HepG2 (cell line): ENCODE results near the gene TOR4A. TPM values are rescaled to one million over a fixed set of nuclear protein-coding genes. Genes with fewer than 3 reads are reported as not detected.
A peak's percentile ranks its signal among the peaks of the same experiment; 100 is the strongest.

Experiments used
- ATF7 ChIP-seq, 2 experiments: fragments of 450-650 bp in 1 of 2; sonication (generic) in 1 of 2; formaldehyde crosslinking in 1 of 2; IDR thresholded peaks; 2 replicates each; pipeline versions ENCODE4 v1.4.0 to v1.6.1; 2016 to 2020; ENCODE audit warnings: antibody characterized with exemption in 1 of 2, mild to moderate bottlenecking in 1 of 2, missing genetic modification reagents in 1 of 2
- ATF7-NPFF ChIP-seq: sonication (generic); formaldehyde crosslinking; IDR thresholded peaks from 2 replicates; pipeline ENCODE4 v1.8.1; 2023; ENCODE audit warnings: mild to moderate bottlenecking, low read depth, missing genetic modification reagents, moderate library complexity
- CBX2 ChIP-seq, 2 experiments: fragments of 200-600 bp in 1 of 2; sonication (generic); formaldehyde crosslinking in 1 of 2; IDR thresholded peaks; 2 replicates each; pipeline versions ENCODE4 v1.7.0 to v1.8.1; 2018 to 2022; ENCODE audit warnings: low read depth in 2 of 2, low read length in 1 of 2, mild to moderate bottlenecking in 1 of 2, missing genetic modification reagents in 1 of 2
- HOXA9 ChIP-seq: sonication (generic); formaldehyde crosslinking; IDR thresholded peaks from 2 replicates; pipeline ENCODE4 v1.8.1; 2022; ENCODE audit warnings: missing genetic modification reagents, mild to moderate bottlenecking, moderate library complexity, borderline replicate concordance
- KDM5B ChIP-seq: sonication (generic); formaldehyde crosslinking; IDR thresholded peaks from 2 replicates; pipeline ENCODE4 v1.4.0; 2020; ENCODE audit warnings: missing genetic modification reagents, mild to moderate bottlenecking, borderline replicate concordance
- KLF11 ChIP-seq: IDR thresholded peaks from 2 replicates; pipeline ENCODE4 v1.6.1; 2016; ENCODE audit warnings: missing compliant biosample characterization
- MED1 ChIP-seq: sonication (generic); formaldehyde crosslinking; IDR thresholded peaks from 2 replicates; pipeline ENCODE4 v1.4.0; 2020; ENCODE audit warnings: missing genetic modification reagents
- NFE2 ChIP-seq: sonication (generic); formaldehyde crosslinking; IDR thresholded peaks from 2 replicates; pipeline ENCODE4 v1.4.0; 2020; ENCODE audit warnings: missing genetic modification reagents
- POLR2AphosphoS5 ChIP-seq: IDR thresholded peaks from 2 replicates; pipeline ENCODE4 v1.6.1; 2012; ENCODE audit warnings: low read depth, low read length
- RARG ChIP-seq: sonication (generic); formaldehyde crosslinking; IDR thresholded peaks from 2 replicates; pipeline ENCODE4 v1.4.0; 2020; ENCODE audit warnings: low read depth, mild to moderate bottlenecking, missing genetic modification reagents
- RFX5 ChIP-seq: IDR thresholded peaks from 2 replicates; pipeline ENCODE4 v1.6.1; 2011; ENCODE audit warnings: low read depth, low read length, improper control_type of control experiment
- SATB2 ChIP-seq: sonication (generic); formaldehyde crosslinking; IDR thresholded peaks from 2 replicates; pipeline ENCODE4 v1.5.0; 2020; ENCODE audit warnings: missing genetic modification reagents
- SMAD9 ChIP-seq: sonication (generic); formaldehyde crosslinking; IDR thresholded peaks from 2 replicates; pipeline ENCODE4 v1.5.1; 2020; ENCODE audit warnings: mild to moderate bottlenecking, missing genetic modification reagents
- SUZ12 ChIP-seq: fragments of 150-350 bp; IDR thresholded peaks from 2 replicates; pipeline ENCODE4 v1.6.1; 2014; ENCODE audit warnings: low read depth, low read length
- THYN1 ChIP-seq: sonication (generic); formaldehyde crosslinking; IDR thresholded peaks from 2 replicates; pipeline ENCODE4 v1.8.1; 2023; ENCODE audit warnings: low read depth, mild to moderate bottlenecking, moderate library complexity, missing genetic modification reagents, borderline replicate concordance
- ZNF230 ChIP-seq: sonication (generic); formaldehyde crosslinking; IDR thresholded peaks from 2 replicates; pipeline ENCODE4 v1.4.0; 2020; ENCODE audit warnings: mild to moderate bottlenecking, missing genetic modification reagents
- ZNF274 ChIP-seq: sonication (generic); formaldehyde crosslinking; IDR thresholded peaks from 2 replicates; pipeline ENCODE4 v1.5.1; 2020; ENCODE audit warnings: mild to moderate bottlenecking, missing genetic modification reagents
- ZNF431 ChIP-seq: sonication (generic); formaldehyde crosslinking; IDR thresholded peaks from 2 replicates; pipeline ENCODE4 v1.9.0; 2022; ENCODE audit warnings: missing genetic modification reagents, low read depth, mild to moderate bottlenecking, borderline replicate concordance
- ZNF446 ChIP-seq: sonication (generic); formaldehyde crosslinking; IDR thresholded peaks from 2 replicates; pipeline ENCODE4 v1.5.0; 2020; ENCODE audit warnings: mild to moderate bottlenecking, missing genetic modification reagents
- ZNF713 ChIP-seq: sonication (generic); formaldehyde crosslinking; IDR thresholded peaks from 2 replicates; pipeline ENCODE4 v1.4.0; 2020; ENCODE audit warnings: mild to moderate bottlenecking, missing genetic modification reagents
- ZNF850 ChIP-seq: sonication (generic); formaldehyde crosslinking; conservative IDR thresholded peaks from 2 replicates; pipeline ENCODE4 v1.9.0; 2021; ENCODE audit warnings: mild to moderate bottlenecking, missing genetic modification reagents
- polyA plus RNA-seq, 8 experiments: library from polyadenylated mRNA; depleted of rRNA in 3 of 8; stranded (reverse) in 7 of 8; unstranded in 1 of 8; fragments of >200 nt; fragmentation: Illumina TruSeq in 4 of 8; extraction: Trizol in 4 of 8; gene quantifications; 2 replicates each; pipeline versions ENCODE4 v1.2.1 to v1.2.3, GENCODE V29; 2011 to 2016; ENCODE audit warnings: low read depth in 4 of 8, missing spikeins in 1 of 8, mixed read lengths in 1 of 8; ENCODE audit not compliant: insufficient read depth in 1 of 8
- total RNA-seq, 5 experiments: library from RNA; depleted of rRNA; stranded (reverse); fragments of >200 nt; fragmentation: Illumina TruSeq; extraction: Trizol; gene quantifications; 2 replicates each; pipeline ENCODE4 v1.2.3, GENCODE V29; 2016; ENCODE audit warnings: low read depth in 1 of 5
- TF ChIP-seq, protein P1 (sequence below): sonication (generic); formaldehyde crosslinking; IDR thresholded peaks from 2 replicates; pipeline ENCODE4 v1.5.0; 2020; ENCODE audit warnings: mild to moderate bottlenecking, low read depth, missing genetic modification reagents, borderline replicate concordance
- TF ChIP-seq, protein P2 (sequence below): sonication (generic); formaldehyde crosslinking; IDR thresholded peaks from 2 replicates; pipeline ENCODE4 v1.4.0; 2020; ENCODE audit warnings: missing genetic modification reagents
- TF ChIP-seq, protein P3 (sequence below): sonication (generic); formaldehyde crosslinking; IDR thresholded peaks from 2 replicates; pipeline ENCODE4 v1.4.0; 2020; ENCODE audit warnings: missing genetic modification reagents
- TF ChIP-seq, protein P4 (sequence below): sonication (generic); formaldehyde crosslinking; IDR thresholded peaks from 2 replicates; pipeline ENCODE4 v1.5.0; 2020; ENCODE audit warnings: missing genetic modification reagents, mild to moderate bottlenecking, borderline replicate concordance

Gene TOR4A
- total and polyA plus RNA-seq, 2 of the 13 experiments (the other 11 are each of a cell fraction or from before 2014, with no cell fraction given): 11.1 to 14.2 TPM

DNA sequence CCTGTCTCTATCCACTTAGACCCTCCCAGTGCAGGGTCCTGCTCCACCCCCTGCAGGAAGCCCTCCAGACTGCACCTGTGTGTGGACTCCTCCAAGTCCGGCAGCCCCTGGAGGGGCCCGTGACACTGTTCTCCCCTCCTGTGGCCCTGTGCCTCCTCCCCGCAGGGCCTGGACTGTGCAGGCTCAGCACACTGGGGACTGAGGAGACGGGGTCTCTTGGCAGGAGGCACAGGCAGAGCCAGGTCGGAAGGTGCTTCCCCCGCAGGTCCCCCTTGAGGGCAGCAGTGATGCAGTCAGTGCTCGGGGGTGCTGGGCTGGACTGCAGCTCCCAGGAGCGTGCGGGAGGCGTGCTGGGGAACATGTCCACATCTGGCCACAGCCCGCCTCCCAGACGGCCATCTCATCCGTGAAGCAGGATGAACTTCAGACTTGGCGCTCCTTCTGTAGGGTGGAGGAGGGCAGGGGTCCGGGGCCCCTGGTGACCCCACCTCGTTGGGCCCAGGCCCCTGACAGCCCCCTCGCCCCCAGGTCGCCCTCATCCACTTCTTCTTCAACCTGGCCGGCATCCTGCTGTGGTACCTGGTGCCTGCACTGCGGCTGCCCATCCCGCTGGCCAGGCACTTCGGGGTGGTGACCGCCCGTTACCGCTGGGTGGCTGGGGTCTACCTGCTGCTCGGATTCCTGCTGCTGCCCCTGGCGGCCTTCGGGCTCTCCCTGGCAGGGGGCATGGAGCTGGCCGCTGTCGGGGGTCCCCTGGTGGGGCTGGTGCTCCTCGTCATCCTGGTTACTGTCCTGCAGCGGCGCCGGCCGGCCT is 41.9 kb upstream of the TOR4A start (continued):
- TF ChIP-seq, protein P1, sequence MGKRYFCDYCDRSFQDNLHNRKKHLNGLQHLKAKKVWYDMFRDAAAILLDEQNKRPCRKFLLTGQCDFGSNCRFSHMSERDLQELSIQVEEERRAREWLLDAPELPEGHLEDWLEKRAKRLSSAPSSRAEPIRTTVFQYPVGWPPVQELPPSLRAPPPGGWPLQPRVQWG: no peak
- TF ChIP-seq POLR2AphosphoS5: no peak
- TF ChIP-seq SMAD9 (CRISPR knock-in tag): no peak
- no peak for TF ChIP-seq THYN1
- TF ChIP-seq KDM5B: no peak; the same call in 1 of the 2 replicates
- no peak for TF ChIP-seq ZNF713 (CRISPR knock-in tag)
- TF ChIP-seq SATB2 (CRISPR knock-in tag): no peak
- no peak for TF ChIP-seq ATF7 (IDR thresholded peaks at IDR 0.05)
- TF ChIP-seq ATF7 (CRISPR knock-in tag; IDR thresholded peaks at IDR 0.05): no peak
- TF ChIP-seq, protein P2, sequence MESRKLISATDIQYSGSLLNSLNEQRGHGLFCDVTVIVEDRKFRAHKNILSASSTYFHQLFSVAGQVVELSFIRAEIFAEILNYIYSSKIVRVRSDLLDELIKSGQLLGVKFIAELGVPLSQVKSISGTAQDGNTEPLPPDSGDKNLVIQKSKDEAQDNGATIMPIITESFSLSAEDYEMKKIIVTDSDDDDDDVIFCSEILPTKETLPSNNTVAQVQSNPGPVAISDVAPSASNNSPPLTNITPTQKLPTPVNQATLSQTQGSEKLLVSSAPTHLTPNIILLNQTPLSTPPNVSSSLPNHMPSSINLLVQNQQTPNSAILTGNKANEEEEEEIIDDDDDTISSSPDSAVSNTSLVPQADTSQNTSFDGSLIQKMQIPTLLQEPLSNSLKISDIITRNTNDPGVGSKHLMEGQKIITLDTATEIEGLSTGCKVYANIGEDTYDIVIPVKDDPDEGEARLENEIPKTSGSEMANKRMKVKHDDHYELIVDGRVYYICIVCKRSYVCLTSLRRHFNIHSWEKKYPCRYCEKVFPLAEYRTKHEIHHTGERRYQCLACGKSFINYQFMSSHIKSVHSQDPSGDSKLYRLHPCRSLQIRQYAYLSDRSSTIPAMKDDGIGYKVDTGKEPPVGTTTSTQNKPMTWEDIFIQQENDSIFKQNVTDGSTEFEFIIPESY (CRISPR knock-in tag): no peak
- no peak for TF ChIP-seq CBX2 (IDR thresholded peaks at IDR 0.05; ENCODE audit: low read depth, low read length)
- TF ChIP-seq CBX2 (CRISPR knock-in tag; IDR thresholded peaks at IDR 0.05; ENCODE audit: low read depth): no peak
- no peak for TF ChIP-seq HOXA9 (CRISPR knock-in tag)
- TF ChIP-seq, protein P3, sequence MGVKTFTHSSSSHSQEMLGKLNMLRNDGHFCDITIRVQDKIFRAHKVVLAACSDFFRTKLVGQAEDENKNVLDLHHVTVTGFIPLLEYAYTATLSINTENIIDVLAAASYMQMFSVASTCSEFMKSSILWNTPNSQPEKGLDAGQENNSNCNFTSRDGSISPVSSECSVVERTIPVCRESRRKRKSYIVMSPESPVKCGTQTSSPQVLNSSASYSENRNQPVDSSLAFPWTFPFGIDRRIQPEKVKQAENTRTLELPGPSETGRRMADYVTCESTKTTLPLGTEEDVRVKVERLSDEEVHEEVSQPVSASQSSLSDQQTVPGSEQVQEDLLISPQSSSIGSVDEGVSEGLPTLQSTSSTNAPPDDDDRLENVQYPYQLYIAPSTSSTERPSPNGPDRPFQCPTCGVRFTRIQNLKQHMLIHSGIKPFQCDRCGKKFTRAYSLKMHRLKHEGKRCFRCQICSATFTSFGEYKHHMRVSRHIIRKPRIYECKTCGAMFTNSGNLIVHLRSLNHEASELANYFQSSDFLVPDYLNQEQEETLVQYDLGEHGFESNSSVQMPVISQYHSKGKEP (CRISPR knock-in tag): no peak
- TF ChIP-seq ATF7-NPFF: peak; percentile 46; the same call in 1 of the 2 replicates
- TF ChIP-seq, protein P4, sequence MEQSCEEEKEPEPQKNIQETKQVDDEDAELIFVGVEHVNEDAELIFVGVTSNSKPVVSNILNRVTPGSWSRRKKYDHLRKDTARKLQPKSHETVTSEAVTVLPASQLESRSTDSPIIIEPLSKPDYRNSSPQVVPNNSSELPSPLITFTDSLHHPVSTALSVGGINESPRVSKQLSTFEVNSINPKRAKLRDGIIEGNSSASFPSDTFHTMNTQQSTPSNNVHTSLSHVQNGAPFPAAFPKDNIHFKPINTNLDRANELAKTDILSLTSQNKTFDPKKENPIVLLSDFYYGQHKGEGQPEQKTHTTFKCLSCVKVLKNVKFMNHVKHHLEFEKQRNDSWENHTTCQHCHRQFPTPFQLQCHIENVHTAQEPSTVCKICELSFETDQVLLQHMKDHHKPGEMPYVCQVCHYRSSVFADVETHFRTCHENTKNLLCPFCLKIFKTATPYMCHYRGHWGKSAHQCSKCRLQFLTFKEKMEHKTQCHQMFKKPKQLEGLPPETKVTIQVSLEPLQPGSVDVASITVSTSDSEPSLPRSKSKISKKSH (CRISPR knock-in tag): no peak
- no peak for TF ChIP-seq KLF11
- TF ChIP-seq ZNF230 (CRISPR knock-in tag): no peak
- no peak for TF ChIP-seq NFE2 (CRISPR knock-in tag)
- no peak for TF ChIP-seq SUZ12
- TF ChIP-seq ZNF431 (CRISPR knock-in tag): no peak
- no peak; the same call in 1 of the 2 replicates for TF ChIP-seq ZNF446
- TF ChIP-seq RARG (CRISPR knock-in tag): no peak
- TF ChIP-seq MED1 (CRISPR knock-in tag): peak; percentile 71
- no peak for TF ChIP-seq RFX5
- TF ChIP-seq ZNF850 (CRISPR knock-in tag): no peak
- TF ChIP-seq ZNF274 (CRISPR knock-in tag): peak; percentile 85; the same call in 1 of the 2 replicates
